HepG2 (cell line): ENCODE results near the gene ARMC8. TPM values are rescaled to one million over a fixed set of nuclear protein-coding genes. Genes with fewer than 3 reads are reported as not detected.

Experiments
- ATAC-seq: fragments of 200-7000 bp; cut with Tn5 transposase; 3 replicates; pipeline ENCODE4 v1.9.1; 2020; ENCODE audit warnings: mild to moderate bottlenecking, moderate library complexity
- BruUV-seq: library from RNA; stranded (reverse); fragments of 400-500 nt; replicated peaks from 2 replicates; lab custom pipeline; 2021; lab: Mats Ljungman, UMichigan
- CTCF ChIA-PET: fragments of 300-600 bp; formaldehyde crosslinking; extraction: SDS; loops from one replicate; lab custom pipeline; 2021; ENCODE audit warnings: low total read pairs, inconsistent platforms, low intra/inter-chr PET ratio; lab: Yijun Ruan, JAX
- POLR2A ChIA-PET: fragments of 350-600 bp; sonication (Branson Sonifier 250); formaldehyde crosslinking; loops from one replicate; lab custom pipeline; 2020; ENCODE audit warnings: antibody characterized with exemption, inconsistent platforms; lab: Yijun Ruan, JAX
- DNase-seq: peaks from one replicate; pipeline ENCODE4 v3.0.0-alpha.2; 2015; ENCODE audit warnings: low spot score
- FAIRE-seq: peaks from 3 replicates; lab custom pipeline; 2011; peaks lifted over from hg19 to GRCh38; lab: Jason Lieb, UNC
- H2AFZ ChIP-seq: one replicate; pipeline ENCODE4 v1.6.1; 2011; ENCODE audit warnings: low read length, inconsistent platforms
- H3K27ac ChIP-seq: fragments of 300-600 bp; 3 replicates; pipeline ENCODE4 v1.8.0; 2011; ENCODE audit warnings: mixed run types, mild to moderate bottlenecking, mixed read lengths, low read length, inconsistent platforms; ENCODE audit not compliant: insufficient read depth; ENCODE audit errors: extremely low read length
- H3K27me3 ChIP-seq, 2 experiments: fragments of 200-600 bp in 1 of 2; 2 replicates in 1 of 2; 3 replicates in 1 of 2; pipeline versions ENCODE4 v1.6.0 to v1.8.0; 2011; ENCODE audit warnings: low read length in 2 of 2, mild to moderate bottlenecking in 2 of 2, moderate library complexity in 2 of 2, inconsistent platforms in 1 of 2; ENCODE audit not compliant: insufficient read depth in 2 of 2, control insufficient read depth in 1 of 2
- H3K36me3 ChIP-seq, 2 experiments: fragments of 200-600 bp in 1 of 2; replicated peaks in 1 of 2; 2 replicates in 1 of 2; 3 replicates in 1 of 2; pipeline versions ENCODE4 v1.5.1 to v1.8.0; 2011; ENCODE audit warnings: low read length in 2 of 2, inconsistent platforms in 1 of 2; ENCODE audit not compliant: insufficient read depth in 2 of 2, control insufficient read depth in 1 of 2
- H3K4me1 ChIP-seq: 2 replicates; pipeline ENCODE4 v1.5.1; 2012; ENCODE audit warnings: low read length, inconsistent platforms; ENCODE audit not compliant: insufficient read depth
- H3K4me2 ChIP-seq: 2 replicates; pipeline ENCODE4 v1.6.0; 2011; ENCODE audit warnings: low read depth, low read length, inconsistent platforms
- H3K4me3 ChIP-seq, 3 experiments: fragments of 200-600 bp in 1 of 3; sonication (generic), shearing (Covaris generic) in 1 of 3; replicated peaks in 1 of 3; 2 replicates each; pipeline ENCODE4 v1.5.1; 2011 to 2016; ENCODE audit warnings: low read length in 3 of 3, inconsistent platforms in 2 of 3, low read depth in 2 of 3, mild to moderate bottlenecking in 2 of 3, control low read depth in 1 of 3, mixed read lengths in 1 of 3; ENCODE audit not compliant: insufficient read depth in 1 of 3
- H3K79me2 ChIP-seq: one replicate; pipeline ENCODE4 v1.6.1; 2011; ENCODE audit warnings: low read length, inconsistent platforms; ENCODE audit not compliant: insufficient read depth
- H3K9ac ChIP-seq: 2 replicates; pipeline ENCODE4 v1.6.0; 2011; ENCODE audit warnings: mild to moderate bottlenecking, low read depth, low read length, inconsistent platforms; ENCODE audit not compliant: insufficient read depth
- H3K9me3 ChIP-seq: 2 replicates; pipeline ENCODE4 v1.5.1; 2012; ENCODE audit warnings: mild to moderate bottlenecking, low read length
- H4K20me1 ChIP-seq: 2 replicates; pipeline ENCODE4 v1.6.0; 2011; ENCODE audit warnings: inconsistent platforms, mild to moderate bottlenecking, low read length, moderate library complexity; ENCODE audit not compliant: insufficient read depth
- CENPX ChIP-seq: sonication (generic); formaldehyde crosslinking; IDR thresholded peaks from 2 replicates; pipeline ENCODE4 v1.9.0; 2021; ENCODE audit warnings: mild to moderate bottlenecking, missing genetic modification reagents, moderate library complexity
- EHMT2 ChIP-seq: fragments of 200-600 bp; sonication (generic); IDR thresholded peaks from 2 replicates; pipeline ENCODE4 v1.7.0; 2017; ENCODE audit warnings: antibody characterized with exemption, low read depth, low read length, borderline replicate concordance
- GATAD1 ChIP-seq: IDR thresholded peaks from 2 replicates; pipeline ENCODE4 v1.6.1; 2016; ENCODE audit warnings: missing genetic modification reagents, missing compliant biosample characterization
- GMEB1 ChIP-seq: sonication (generic); formaldehyde crosslinking; IDR thresholded peaks from 2 replicates; pipeline ENCODE4 v1.5.1; 2020; ENCODE audit warnings: missing genetic modification reagents, mild to moderate bottlenecking, borderline replicate concordance
- KLF6 ChIP-seq: IDR thresholded peaks from 2 replicates; pipeline ENCODE4 v1.8.0; 2016; ENCODE audit warnings: missing biosample characterization, missing genetic modification reagents
- KLF9 ChIP-seq: IDR thresholded peaks from 2 replicates; pipeline ENCODE4 v1.6.1; 2016; ENCODE audit warnings: low read depth
- NRL ChIP-seq: sonication (generic); formaldehyde crosslinking; IDR thresholded peaks from 2 replicates; pipeline ENCODE4 v1.5.0; 2020; ENCODE audit warnings: missing genetic modification reagents, mild to moderate bottlenecking, moderate library complexity, borderline replicate concordance
- RCOR2 ChIP-seq: IDR thresholded peaks from 2 replicates; pipeline ENCODE4 v1.6.1; 2016; ENCODE audit warnings: missing biosample characterization, missing genetic modification reagents
- RFX5 ChIP-seq: IDR thresholded peaks from 2 replicates; pipeline ENCODE4 v1.6.1; 2011; ENCODE audit warnings: low read depth, low read length, improper control_type of control experiment
- SP4 ChIP-seq: sonication (generic); formaldehyde crosslinking; IDR thresholded peaks from 2 replicates; pipeline ENCODE4 v1.8.1; 2023; ENCODE audit warnings: mild to moderate bottlenecking, missing genetic modification reagents
- SRSF9 ChIP-seq: fragments of 200-400 bp; formaldehyde crosslinking; IDR thresholded peaks from 2 replicates; pipeline ENCODE4 v1.6.1; 2018; ENCODE audit warnings: borderline replicate concordance, mild to moderate bottlenecking, low read depth, low read length; ENCODE audit not compliant: insufficient read depth, poor library complexity, severe bottlenecking
- ZNF24 ChIP-seq: fragments of 450-650 bp; IDR thresholded peaks from 2 replicates; pipeline ENCODE4 v1.6.1; 2017; ENCODE audit warnings: antibody characterized with exemption, mild to moderate bottlenecking
- ZNF460 ChIP-seq: sonication (generic); formaldehyde crosslinking; IDR thresholded peaks from 2 replicates; pipeline ENCODE4 v1.5.1; 2020; ENCODE audit warnings: missing genetic modification reagents, mild to moderate bottlenecking, borderline replicate concordance
- ZNF720 ChIP-seq: sonication (generic); formaldehyde crosslinking; IDR thresholded peaks from 2 replicates; pipeline ENCODE4 v1.4.0; 2020; ENCODE audit warnings: missing genetic modification reagents
- ZNF781 ChIP-seq: sonication (generic); formaldehyde crosslinking; IDR thresholded peaks from 2 replicates; pipeline ENCODE4 v1.5.1; 2020; ENCODE audit warnings: borderline replicate concordance, mild to moderate bottlenecking, missing genetic modification reagents; ENCODE audit errors: not compliant biosample characterization
- ZNF83 ChIP-seq: sonication (generic); formaldehyde crosslinking; IDR thresholded peaks from 2 replicates; pipeline ENCODE4 v1.4.0; 2020; ENCODE audit warnings: missing genetic modification reagents, mild to moderate bottlenecking, borderline replicate concordance
- ZSCAN12 ChIP-seq: sonication (generic); formaldehyde crosslinking; IDR thresholded peaks from 2 replicates; pipeline ENCODE4 v1.9.0; 2021; ENCODE audit warnings: mild to moderate bottlenecking, missing genetic modification reagents
- WGBS: methylation state at CpG from one replicate; pipeline ENCODE4 v1.1.6; 2017; ENCODE audit warnings: low lambda C conversion rate; 5-methylcytosine and 5-hydroxymethylcytosine counted together
- in situ Hi-C: cut with HindIII; loops from 2 replicates; pipeline ENCODE4 v1.10.0; 2017; ENCODE audit warnings: low pct_unique_long_range_greater_than_20kb; ENCODE audit not compliant: extremely low pct_ligation_motif_present
- intact Hi-C: fragments of 100-400 bp; cut with micrococcal nuclease; formaldehyde crosslinking; loops from one replicate; pipeline ENCODE4 v1.10.0; 2022; ENCODE audit not compliant: unreplicated experiment
- polyA plus RNA-seq, 8 experiments: library from polyadenylated mRNA; depleted of rRNA in 3 of 8; stranded (reverse) in 7 of 8; unstranded in 1 of 8; fragments of >200 nt; fragmentation: Illumina TruSeq in 4 of 8; extraction: Trizol in 4 of 8; gene quantifications; 2 replicates each; pipeline versions ENCODE4 v1.2.1 to v1.2.3, GENCODE V29; 2011 to 2016; ENCODE audit warnings: low read depth in 4 of 8, missing spikeins in 1 of 8, mixed read lengths in 1 of 8; ENCODE audit not compliant: insufficient read depth in 1 of 8
- total RNA-seq, 5 experiments: library from RNA; depleted of rRNA; stranded (reverse); fragments of >200 nt; fragmentation: Illumina TruSeq; extraction: Trizol; gene quantifications; 2 replicates each; pipeline ENCODE4 v1.2.3, GENCODE V29; 2016; ENCODE audit warnings: low read depth in 1 of 5
- TF ChIP-seq, protein P1 (sequence below): sonication (generic); formaldehyde crosslinking; IDR thresholded peaks from 2 replicates; pipeline ENCODE4 v1.8.1; 2022; ENCODE audit warnings: mild to moderate bottlenecking, missing genetic modification reagents

The ARMC8 gene
- total and polyA plus RNA-seq, 2 of the 13 experiments (the other 11 are each of a cell fraction or from before 2014, with no cell fraction given): 38.9 to 55.3 TPM

DNA sequence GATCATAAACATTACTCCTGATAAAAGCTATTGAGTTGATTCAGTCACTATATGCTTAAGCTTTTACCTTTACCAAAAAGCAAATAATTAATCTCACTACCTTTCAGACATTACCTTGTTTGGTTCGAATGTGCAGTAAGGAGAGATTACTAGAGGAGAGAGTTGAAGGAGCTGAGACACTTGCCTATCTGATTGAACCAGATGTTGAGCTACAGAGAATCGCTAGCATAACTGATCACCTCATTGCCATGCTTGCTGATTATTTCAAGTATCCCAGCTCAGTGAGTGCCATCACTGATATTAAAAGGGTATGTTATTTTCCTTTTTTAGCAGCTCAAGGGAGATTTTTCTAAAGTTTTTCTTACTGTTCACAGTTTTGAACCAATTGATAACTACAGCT lies 54.6 kb downstream of the ARMC8 start:
- Histone ChIP-seq H3K4me2 (no peak overlapping the region), H2AFZ (no peak overlapping the region), H3K9me3 (no peaks in the 10 kb centered on the region), H3K27ac (no peak overlapping the region), H3K9ac (no peak overlapping the region), H3K4me1 (no peaks in the 10 kb centered on the region), H3K79me2 (no peaks in the 10 kb centered on the region), H3K36me3 (peaks cover 1 to 59% of the 10 kb centered on the region in 2 experiments; a peak in 3 of 5 replicates), H4K20me1 (no peaks in the 10 kb centered on the region), H3K27me3 (no peaks in the 10 kb centered on the region), H3K4me3 (no peak overlapping the region)
- no TSS peak for BruUV-seq
- no peak for DNase-seq
- ATAC-seq: no peak
- FAIRE-seq: no peak
- in situ Hi-C loops (no loop called here), intact Hi-C loops (no loop called here)
- CTCF ChIA-PET: no interaction called here
- 88% methylated on average over 2 of the region's 2 CpGs for WGBS
- POLR2A ChIA-PET: no interaction called here
- no peak for TF ChIP-seq ZNF460 (CRISPR knock-in tag)
- no peak for TF ChIP-seq SP4
- no peak for TF ChIP-seq GATAD1
- TF ChIP-seq ZNF781 (CRISPR knock-in tag): no peak
- TF ChIP-seq KLF6 (CRISPR knock-in tag): no peak
- no peak for TF ChIP-seq RFX5

- Histone ChIP-seq H3K9me3 (no peaks in the 10 kb centered on the region), H3K4me2 (no peak overlapping the region), H3K79me2 (no peaks in the 10 kb centered on the region), H3K4me1 (no peaks in the 10 kb centered on the region), H3K9ac (no peak overlapping the region), H2AFZ (no peak overlapping the region), H3K36me3 (peaks cover 1 to 55% of the 10 kb centered on the region in 2 experiments; a peak in 3 of 5 replicates), H3K27me3 (no peaks in the 10 kb centered on the region), H3K27ac (no peak overlapping the region), H4K20me1 (no peaks in the 10 kb centered on the region), H3K4me3 (no peak overlapping the region)
- DNase-seq: no peak
- intact Hi-C loops (no loop called here), in situ Hi-C loops (no loop called here)
- POLR2A ChIA-PET: no interaction called here
- CTCF ChIA-PET: no interaction called here
- BruUV-seq: no TSS peak
- FAIRE-seq: no peak
- no peak for ATAC-seq
- WGBS: 95% methylated on average over 1 of the region's 1 CpG
- TF ChIP-seq, protein P1, sequence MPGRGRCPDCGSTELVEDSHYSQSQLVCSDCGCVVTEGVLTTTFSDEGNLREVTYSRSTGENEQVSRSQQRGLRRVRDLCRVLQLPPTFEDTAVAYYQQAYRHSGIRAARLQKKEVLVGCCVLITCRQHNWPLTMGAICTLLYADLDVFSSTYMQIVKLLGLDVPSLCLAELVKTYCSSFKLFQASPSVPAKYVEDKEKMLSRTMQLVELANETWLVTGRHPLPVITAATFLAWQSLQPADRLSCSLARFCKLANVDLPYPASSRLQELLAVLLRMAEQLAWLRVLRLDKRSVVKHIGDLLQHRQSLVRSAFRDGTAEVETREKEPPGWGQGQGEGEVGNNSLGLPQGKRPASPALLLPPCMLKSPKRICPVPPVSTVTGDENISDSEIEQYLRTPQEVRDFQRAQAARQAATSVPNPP (CRISPR knock-in tag): no peak
- no peak for TF ChIP-seq ZNF83 (CRISPR knock-in tag)
- TF ChIP-seq SRSF9: no peak
- TF ChIP-seq RCOR2 (CRISPR knock-in tag): no peak
- TF ChIP-seq CENPX: no peak
- TF ChIP-seq NRL: no peak
- TF ChIP-seq ZNF720 (CRISPR knock-in tag): no peak
- TF ChIP-seq ZNF24: no peak
- TF ChIP-seq KLF9 (CRISPR knock-in tag): no peak
- TF ChIP-seq EHMT2: no peak
- no peak for TF ChIP-seq GMEB1
- no peak for TF ChIP-seq ZSCAN12 (CRISPR knock-in tag)
Observed at GRCh38 chr3:138242466-138242865, 55.4 kb downstream of the ARMC8 start.
